Measurements from ENCODE around the gene SUMF1. TPM values are rescaled to one million over a fixed set of nuclear protein-coding genes. Genes with fewer than 3 reads are reported as not detected.
A peak's percentile ranks its signal among the peaks of the same experiment; 100 is the strongest.

SUMF1 gene
- total RNA-seq, 1 donor from 2014 or later, result 61.2 TPM

DNA sequence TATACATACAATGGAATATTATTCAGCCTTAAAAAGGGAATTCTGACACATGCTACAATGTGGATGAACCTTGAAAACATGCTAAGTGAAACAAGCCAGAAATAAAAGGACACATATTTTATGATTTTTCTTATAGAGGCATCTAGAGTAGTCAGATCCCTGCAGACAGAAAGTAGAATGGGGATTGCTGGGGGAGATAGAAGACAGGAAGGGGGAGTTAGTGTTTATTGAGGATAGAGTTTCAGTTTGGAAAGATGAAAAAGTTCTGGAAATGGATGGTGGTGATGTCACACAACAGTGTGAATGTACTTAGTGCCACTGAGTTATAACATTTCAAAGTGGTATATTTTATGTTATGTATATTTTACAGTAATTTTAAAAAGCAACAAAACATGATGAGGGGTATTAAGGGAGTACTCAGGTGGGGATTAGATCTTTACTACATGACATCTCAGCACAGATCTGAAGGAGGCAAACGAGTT lies 30.8 kb upstream of the SUMF1 start:
- no peak for DNase-seq (ENCODE audit: low read depth, low spot score)

DNA sequence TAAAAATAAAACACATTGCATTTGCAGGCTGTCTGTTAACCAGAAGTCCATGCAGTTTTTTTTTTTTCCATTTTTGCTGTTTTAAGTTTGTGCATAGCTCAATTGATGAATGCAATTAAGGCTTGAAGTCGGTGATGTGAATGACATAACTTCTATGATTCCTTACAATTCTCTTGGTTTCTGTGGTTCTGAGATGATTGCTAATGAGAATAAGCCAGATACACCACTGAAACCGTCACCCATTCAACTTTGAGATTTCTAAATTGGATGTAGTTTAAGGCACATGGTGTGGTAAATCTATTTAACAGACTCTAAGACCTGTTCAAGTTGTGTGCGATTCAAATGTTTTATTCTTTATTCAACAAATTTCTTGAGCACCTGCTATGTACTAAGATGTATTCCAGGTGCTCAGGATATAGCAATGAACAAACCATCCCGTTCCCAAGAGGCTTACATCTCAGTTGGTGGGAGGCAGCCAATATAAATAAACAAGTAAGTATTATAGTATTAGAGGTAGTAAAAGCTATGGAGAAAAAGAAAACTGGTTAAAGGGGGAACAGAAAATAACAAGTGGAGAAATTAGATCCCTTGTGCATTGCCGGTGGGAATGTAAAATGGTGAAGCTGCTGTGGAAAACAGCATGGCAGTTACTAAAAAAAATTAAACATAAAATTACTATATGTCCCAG lies 30.1 kb upstream of the SUMF1 start:
- no peak for DNase-seq (ENCODE audit: low read depth, low spot score)

DNA sequence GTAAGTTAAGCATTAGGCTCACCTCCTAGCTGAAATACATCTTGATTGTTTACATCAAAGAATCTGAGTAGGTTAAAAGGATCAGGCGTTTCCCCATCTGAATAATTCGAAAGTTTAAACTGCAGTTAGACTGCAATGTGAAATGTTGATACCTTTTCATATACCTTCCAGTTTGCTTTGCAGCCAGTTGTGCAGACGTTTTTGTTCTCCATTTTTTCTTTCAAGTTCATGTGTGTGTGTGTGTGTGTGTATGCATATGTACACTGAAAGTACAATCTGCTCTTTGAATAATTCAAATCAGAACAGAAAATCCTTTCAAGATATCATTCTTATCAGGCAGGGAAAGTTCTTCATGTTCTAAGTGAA lies 29.0 kb upstream of the SUMF1 start:
- DNase-seq (ENCODE audit: low read depth, low spot score), result no peak

DNA sequence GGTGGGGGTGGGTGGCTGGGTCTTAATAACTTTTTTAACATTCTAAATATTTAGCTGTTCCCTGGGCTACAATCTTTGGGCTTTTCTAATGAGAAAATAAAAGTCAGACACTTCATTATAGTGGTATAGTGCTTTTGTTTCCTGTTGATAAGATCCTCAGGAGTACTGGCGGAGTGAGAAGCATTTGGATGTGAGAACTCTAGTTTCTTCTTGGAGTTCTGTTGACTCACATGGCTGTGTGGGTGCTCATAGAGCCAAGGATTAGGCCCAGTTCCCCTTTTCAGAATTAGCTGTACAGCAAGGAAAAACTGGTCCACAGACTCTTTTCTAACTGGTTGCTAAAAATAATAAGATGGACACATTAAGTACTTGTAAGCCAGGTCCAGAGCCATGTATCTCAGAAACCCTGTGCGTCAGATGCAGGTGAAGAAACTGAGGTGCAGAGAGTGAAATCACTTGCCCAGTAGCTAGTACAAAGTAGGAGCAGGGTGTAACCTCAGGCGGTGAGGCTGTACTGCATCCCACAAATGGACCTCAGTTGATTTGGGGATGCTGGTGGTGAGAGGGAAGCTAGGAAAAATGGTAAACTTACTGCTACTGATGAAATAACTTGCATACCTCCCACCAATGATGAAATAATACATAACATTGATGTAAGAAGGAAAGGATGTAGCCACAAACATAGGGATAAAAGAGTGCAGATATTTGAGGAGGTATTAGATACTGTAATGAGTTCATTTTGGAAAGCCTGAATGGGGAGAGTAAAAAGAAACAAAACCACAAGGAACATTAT lies 28.4 kb upstream of the SUMF1 start:
- DNase-seq (ENCODE audit: low read depth, low spot score), result peak; percentile 35

DNA sequence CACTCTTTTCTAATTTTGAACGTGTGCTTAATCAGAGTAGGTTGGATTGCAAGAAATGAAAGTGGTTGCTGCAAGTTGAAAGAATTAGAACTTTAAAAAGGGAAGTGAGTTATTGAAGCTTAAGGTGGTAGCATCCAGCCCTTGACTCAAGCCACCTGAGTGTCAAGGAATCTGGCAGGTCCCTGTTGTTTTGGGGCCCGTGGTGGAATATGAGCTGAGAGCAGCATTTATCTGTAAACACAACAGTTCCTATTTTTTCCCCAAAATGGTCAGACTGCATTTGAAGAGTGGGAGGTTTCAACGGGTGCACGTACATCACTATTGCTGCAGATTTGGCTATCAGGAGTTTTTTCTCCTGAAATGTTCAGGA lies 27.8 kb upstream of the SUMF1 start:
- no peak for DNase-seq (ENCODE audit: low read depth, low spot score)

DNA sequence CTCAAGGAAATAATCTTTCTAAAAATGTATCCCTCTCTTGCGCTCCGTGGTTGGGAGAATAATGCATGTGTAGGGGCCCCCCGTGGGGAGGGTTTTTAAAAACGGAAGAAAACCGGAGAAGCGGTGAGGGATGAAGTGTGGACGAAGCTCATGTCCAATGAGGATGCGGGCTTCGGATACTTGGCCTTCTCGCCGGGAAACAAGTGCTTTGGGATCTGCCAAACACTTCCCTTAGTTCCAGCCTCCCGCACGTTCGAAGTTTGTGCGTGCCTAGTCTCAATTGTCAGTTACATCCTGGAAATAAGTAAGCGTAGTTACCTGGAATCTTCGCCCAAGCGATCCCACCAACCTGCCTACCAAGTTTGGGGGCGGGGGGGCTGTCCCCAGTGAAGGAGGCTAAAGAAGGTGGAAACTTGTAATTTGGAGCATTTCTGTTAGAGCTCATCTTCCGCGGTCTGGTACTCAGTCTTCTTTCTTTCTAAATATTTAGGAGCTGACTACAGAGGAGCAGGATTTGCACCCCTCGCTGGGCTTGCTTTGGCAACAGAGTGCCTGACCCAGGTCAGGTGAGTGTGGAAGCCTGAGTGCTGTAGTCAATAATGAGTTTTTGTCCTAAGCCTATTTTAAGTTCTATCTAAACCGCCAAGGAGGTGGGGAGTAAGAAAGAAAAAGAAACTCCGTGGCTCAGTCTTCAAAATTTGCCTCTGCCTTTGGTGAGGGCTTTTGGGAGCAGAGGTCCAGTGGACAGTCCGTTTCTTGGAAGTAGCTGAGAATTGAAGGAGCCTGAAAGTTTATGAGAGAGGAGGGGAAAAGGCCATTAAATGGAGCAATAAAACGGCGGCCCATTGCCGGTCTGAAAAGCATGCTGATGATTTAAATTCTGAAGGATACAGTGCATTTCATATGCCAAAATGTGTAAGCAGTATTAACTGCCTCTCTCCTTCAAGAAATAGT lies 27.1 kb upstream of the SUMF1 start:
- DNase-seq (ENCODE audit: low read depth, low spot score), result no peak

DNA sequence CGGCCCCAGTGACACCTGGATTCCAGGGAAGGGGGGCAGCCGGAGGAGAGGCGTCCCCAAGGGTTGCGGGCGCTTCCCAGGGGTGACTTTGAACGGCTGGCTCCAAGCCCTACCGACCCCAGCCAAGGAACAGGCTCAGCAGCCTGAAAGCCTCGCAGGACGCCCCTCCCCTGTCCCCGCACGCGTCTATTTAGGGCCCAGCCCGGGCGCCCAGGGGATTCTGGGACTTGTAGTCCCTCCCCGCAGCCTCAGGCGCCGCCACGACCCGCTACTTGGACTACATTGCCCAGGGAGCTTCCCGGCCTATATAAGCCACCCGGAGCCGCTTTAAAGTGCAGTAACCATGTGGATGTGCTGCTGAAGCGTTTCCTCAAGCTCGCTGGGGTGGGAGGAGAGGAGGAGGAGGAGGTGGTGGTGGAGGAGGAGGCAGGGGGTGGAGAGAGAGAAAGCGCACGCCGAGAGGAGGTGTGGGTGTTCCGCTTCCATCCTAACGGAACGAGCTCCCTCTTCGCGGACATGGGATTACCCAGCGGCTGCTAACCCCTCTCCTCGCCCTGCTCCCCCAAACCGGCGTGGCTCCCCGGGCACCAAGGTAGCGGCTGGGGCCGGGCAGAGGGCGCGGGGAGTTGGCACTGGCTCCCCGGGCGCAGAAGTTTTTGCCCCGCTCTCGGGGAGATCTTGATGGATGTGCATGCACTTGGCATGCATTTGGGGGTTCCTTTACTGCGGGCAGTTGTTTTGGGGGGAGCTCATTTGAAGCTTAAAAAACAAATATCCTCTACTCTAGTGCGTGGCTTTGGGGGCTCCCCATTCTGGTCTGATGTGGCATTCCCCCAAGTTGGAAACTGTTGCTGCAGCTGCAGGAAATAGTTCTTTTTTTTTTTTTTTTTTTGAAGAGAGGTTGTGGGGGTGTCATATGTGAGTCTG lies 26.2 kb upstream of the SUMF1 start, which contains the start of gene ITPR1:
Gene ITPR1 (plus strand): TSS at position 335 of the 927 bp plus-strand sequence. CDS start 23,144 bp downstream, outside the sequence.
- peak; percentile 96 for DNase-seq (ENCODE audit: low read depth, low spot score)

DNA sequence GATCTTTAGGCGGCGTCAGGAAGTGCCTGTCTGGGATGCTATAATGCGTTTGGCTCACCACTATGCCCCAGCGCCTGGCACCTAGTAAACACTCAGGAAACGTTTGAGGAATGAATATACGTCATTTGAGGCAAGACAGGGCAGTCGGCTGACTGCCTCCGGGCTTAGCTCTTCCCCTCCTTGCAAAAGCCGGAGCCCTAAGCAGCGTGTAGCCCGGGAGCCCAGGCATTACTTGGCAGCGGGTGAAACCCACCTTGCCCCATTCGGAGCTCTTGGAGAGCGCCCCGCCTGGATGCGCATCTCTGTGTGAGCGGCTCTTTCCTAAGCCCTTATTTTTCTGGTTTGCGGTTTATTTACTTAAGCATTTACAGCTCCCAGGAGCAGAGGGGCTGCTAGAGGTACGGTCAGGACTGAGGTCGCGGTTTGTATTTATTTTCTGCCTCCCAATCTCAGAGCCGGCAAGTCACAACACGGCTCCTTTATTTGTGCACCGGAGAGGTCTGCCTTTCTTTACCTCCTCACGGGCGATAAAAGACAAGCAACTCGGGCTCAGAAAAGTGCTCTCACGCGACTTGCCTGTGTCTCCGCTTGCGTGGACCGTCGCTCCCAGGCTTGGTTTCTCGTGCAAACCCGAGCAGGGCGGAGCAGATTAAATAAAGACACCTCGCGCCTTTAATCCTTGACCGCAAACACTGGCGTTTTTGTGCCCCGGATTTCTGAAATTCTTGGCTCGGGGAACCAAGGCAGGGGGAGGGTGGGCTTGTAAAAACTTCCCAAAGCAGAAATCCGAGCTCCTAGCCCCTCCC lies 25.3 kb upstream of the SUMF1 start:
- peak; percentile 30 for DNase-seq (ENCODE audit: low read depth, low spot score)

DNA sequence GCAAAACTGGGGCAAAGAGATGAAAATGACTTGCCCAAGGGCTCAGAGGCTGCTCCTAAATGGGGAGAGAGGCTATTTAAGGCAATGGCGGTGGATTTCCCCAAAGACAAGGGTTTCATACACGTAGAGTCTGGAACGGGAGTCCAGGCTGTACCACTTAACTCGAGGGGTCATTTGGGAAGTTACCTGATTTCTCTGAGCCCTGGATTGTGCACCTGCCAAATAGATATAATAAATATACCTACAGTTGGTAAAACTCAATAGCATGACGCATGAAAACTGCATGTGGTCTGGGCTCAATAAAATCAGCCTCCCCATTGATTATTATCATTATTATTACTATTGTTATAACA lies 24.8 kb upstream of the SUMF1 start:
- no peak for DNase-seq (ENCODE audit: low read depth, low spot score)

DNA sequence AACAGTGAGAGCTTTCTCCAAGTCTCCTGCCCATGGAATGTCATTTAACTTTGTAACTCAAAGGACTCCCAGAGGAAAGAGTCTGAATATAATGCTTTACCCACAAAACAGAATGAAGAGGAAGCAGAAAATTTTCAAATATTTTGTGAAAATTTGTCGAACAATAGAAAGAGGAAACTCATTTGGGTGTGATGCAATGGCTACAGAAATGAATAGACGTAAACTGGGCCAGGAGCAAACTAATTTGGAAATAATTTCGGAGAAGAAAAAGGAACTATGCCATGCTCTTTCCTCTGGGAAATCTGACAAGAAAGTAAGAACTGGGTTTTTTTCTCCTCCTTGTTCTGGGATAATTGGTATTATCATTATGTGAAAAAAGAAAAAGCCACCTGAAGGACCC lies 11.2 kb upstream of the SUMF1 start:
- DNase-seq (ENCODE audit: low read depth, low spot score), result no peak

DNA sequence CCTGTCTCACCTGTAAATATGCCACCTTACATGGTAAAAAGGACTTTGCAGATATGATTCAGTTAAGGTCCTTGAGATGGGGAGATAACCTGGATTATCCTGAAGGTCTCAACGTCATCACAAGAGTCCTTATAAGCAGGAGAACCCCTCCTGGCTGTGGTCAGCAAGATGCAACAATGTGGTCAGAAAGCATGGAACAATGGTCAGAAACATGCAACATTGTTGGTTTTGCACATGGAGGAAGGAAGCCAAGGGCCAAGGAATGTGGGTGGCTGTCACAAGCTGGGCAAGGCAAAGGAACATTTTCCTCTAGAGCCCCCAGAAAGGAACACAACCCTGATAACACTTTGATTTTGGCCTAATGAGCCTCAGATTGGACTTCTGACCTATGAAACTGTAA lies 9.4 kb upstream of the SUMF1 start:
- DNase-seq (ENCODE audit: low read depth, low spot score), result no peak

DNA sequence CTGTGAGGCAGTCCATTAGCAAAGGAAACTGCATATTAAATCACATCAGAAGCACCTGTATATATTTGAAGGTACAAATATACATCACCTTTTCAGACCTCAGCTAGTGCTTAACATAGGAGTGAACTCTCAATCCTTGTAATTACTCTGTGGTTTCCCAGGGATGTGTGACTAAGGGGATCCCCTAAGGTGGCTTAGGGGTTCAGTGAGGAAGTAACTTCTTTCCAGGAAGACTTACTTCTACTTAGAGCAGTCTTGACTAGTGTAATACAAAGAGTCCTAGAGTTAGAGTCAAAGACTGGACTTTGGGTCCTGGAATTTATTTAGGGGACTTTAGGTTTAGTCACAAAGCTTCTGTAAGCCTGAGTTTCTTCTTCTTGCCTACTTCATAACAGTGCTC lies 8.7 kb upstream of the SUMF1 start:
- DNase-seq (ENCODE audit: low read depth, low spot score), result no peak

DNA sequence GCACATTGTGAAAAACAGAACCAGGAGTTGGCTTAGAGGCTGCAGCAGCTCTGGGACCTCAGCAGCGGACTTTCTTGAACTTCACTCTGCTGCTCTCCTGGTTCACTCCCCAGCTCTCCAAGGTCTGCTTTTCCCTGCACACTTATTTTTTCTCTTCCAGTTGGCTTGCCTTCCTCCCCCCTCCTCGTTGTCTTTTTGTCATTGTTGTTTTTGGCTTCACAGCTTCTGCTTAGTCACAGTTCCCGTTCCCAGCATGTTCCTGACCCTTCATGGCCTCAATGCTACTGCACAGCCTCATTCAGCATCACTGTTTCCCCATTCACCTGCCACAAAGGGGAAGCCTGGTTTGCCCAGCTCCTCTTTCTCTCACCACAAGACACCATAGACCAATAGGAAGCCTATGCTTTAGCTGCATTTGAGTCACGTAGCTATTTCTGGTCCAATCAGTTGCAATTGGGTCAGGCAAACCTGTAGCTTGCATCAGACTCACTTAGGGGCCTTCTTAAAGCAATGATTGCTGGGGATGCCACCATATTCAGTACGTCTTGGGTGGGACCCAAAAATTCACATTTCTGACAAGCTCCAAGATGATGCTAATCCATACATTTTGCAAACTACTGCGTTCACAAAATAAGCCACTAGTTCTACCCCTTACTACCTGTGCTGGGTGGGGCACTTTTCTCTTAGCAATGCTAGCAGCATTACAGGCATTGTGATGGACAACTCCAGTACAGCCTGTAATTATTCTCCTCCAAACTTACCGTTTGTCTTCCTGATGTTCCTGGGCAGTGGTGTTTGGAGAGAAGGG lies 7.8 kb upstream of the SUMF1 start:
- DNase-seq (ENCODE audit: low read depth, low spot score), result peak; percentile 93

DNA sequence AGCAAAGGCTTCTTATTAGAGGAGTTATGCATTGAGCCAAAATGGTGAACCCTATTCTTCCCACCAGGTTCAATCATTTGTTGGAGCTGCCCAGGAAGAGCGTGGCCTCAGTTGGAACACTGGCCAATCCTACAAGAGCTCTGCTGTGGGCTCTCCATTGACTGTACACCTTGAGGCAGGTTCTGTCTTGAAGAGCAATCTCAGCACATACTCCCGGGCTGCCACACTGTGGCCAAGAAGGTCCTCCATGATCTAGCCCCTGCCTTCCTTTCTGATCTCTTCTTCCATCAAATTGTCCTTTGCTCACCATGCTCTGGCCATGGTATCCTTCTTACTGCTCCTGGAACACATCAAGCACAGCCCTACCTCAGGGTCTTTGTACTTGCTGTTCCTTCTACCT lies 5.7 kb upstream of the SUMF1 start:
- no peak for DNase-seq (ENCODE audit: low read depth, low spot score)

DNA sequence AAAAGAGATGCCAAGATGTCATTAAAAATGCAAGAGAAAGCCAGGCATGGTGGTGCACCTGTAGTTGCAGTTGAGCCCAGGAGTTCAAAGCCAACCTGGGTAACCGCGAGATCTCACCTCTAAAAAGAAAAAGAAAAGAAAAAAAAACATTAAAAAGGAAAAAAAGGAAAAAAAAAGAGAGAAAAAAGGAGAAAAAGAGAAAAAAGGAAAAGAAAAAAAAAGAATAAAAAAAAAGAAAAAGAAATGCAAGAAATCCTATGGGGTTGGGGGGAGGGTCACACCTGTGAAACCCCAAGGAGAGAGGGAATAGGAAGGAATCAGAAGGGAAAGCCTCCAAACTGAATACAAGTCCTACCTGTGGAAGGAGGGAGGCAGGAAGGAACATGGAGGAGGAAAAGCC lies 5.2 kb upstream of the SUMF1 start:
- DNase-seq (ENCODE audit: low read depth, low spot score), result no peak

DNA sequence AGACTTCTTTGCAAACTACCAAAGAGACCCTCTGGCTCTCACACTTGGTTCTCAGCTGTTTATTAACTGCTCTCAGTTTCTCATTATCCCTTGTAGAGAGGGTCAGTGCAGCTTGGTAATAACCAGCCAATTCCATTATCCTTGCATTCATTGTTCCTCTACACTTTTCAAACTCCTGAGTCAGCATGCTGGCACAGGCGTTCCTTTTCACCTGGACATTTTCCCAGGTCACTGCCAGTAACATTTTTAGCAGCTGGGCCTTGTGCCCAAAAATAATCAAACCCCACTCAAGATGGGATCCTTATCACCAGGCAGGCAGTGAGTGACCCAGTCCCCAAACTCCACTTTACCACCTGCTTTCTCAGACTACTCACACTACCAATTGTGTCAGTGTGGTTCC lies 4.8 kb upstream of the SUMF1 start:
- DNase-seq (ENCODE audit: low read depth, low spot score), result no peak

DNA sequence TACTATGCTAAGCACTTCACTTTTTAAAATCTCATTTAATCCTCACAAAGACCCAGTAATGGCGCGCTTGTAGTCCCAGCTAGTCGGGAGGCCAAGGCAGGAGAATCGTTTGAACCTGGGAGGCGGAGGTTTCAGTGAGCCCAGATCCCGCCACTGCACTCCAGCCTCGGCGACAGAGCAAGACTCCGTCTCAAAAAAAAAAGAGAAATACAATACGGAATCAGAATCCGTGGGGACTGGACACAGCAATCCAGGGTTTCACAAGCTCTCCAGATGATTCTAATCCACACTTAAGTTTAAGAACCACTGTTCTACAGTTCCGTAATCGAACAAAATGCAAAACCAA lies 426 bp upstream of the SUMF1 start:
- DNase-seq (ENCODE audit: low read depth, low spot score), result no peak

DNA sequence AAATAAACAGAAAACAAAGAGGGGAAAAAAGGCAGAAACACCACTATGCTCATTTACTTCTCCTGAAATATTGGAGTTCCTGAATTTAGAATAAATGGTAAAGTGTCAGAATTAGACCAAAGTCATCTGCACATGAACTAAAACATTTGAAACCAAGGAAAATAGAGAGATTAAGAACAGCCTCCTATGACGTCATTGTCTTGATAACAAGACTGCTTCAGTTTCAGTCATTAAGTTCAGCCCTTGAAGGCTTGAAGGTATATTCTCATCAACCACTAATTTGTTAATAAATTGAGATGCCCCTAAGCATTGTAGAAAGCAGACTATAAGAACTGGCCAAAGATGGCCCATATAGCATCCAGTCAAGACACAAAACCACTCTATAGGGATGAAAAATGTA lies 2.5 kb downstream of the SUMF1 start:
- no peak for DNase-seq (ENCODE audit: low read depth, low spot score)

DNA sequence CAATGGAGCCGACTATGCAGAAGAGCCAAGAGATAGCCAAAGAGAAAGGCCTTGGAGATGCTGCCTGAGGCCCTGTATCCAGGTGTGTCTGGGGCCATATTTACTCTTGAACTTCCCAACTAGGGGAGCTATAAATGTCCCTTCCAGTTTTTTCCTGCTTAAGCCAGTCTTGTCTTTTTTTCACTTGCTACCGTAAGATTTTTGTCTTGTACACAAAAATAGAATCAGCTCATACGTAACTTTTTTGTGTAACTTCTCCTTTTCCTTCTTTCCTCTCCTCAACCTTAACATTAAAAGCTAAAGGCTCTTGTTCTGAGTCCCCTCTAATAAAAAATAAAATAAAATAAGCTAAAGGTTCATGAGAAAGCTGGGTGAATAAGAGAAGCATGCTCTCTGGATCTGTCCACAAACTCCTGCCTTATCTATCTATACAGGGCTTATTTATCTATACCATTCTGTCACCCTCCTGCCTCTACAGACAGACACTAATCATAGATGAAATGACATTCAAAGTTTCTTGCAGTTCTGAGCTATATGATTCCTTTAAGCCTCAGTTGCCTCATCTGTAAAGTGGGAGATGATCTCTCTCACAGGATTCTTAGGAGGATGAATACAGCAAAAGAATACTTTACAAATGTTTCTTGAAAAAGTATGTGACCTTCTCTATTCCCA lies 4.6 kb downstream of the SUMF1 start:
- DNase-seq (ENCODE audit: low read depth, low spot score), result no peak

All from pulmonary artery endothelial cell (primary cell).